ENCODE data around the gene DPEP2.
A peak's percentile ranks its signal among the peaks of the same experiment; 100 is the strongest.

DPEP2 gene

DNA sequence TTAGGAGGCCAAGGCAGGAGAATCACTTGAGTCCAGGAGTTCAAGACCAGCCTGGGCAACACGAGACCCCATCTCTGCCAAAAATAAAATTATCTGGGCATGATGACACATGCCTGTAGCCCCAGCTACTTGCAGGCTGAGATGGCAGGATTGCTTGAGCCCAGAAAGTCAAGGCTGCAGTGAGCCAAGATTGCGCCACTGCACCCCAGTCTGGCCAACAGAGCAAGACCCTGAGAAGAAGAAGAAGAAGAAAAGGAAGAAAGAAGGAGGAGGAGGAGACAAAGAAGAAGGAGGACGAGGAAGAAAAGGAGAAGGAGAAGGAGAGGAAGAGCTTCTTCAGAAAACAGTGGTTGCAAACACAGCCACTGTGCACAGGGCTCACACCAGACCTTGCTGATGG, 10.6 kb downstream of the DPEP2 start:
- no peak overlapping the region for H2BK12ac ChIP-seq (ENCODE audit: low read length in 2 of 2)
- H3K9me3 ChIP-seq (ENCODE audit: control insufficient read depth, low read length), result no peaks in the 10 kb centered on the region
- H3K4me1 ChIP-seq (ENCODE audit: control insufficient read depth, insufficient read depth, low read depth, low read length), result peaks cover 9% of the 10 kb centered on the region
- H3K9ac ChIP-seq (ENCODE audit: low read length), result no peak overlapping the region
- no peak for DNase-seq
- peaks cover 0 to 16% of the 10 kb centered on the region in 2 experiments for H3K27me3 ChIP-seq (ENCODE audit: control insufficient read depth in 1 of 2, insufficient read depth in 1 of 2, low read length in 2 of 2)
- H3K4ac ChIP-seq (ENCODE audit: low read depth in 1 of 2, low read length in 2 of 2), result no peak overlapping the region
- no peak overlapping the region for H3K14ac ChIP-seq (ENCODE audit: low read length in 2 of 2)
- no peak overlapping the region for H2BK120ac ChIP-seq (ENCODE audit: low read depth, low read length)
- H4K91ac ChIP-seq (ENCODE audit: low read length), result no peak overlapping the region
- no peak overlapping the region for H2BK15ac ChIP-seq (ENCODE audit: low read depth, poor library complexity, severe bottlenecking)
- H4K8ac ChIP-seq (ENCODE audit: low read length), result no peak overlapping the region
- H3K27ac ChIP-seq (ENCODE audit: low read length, poor library complexity, severe bottlenecking), result no peak overlapping the region
- no peak overlapping the region for H3K18ac ChIP-seq (ENCODE audit: low read depth in 1 of 2, low read length in 2 of 2)
- no peaks in the 10 kb centered on the region for H3K79me1 ChIP-seq (replicated peaks; ENCODE audit: low read length, poor library complexity, severe bottlenecking)
- no peak overlapping the region for H2AFZ ChIP-seq (ENCODE audit: low read depth, low read length)
- H3K23ac ChIP-seq (ENCODE audit: low read length in 2 of 2), result no peak overlapping the region
- H3K4me2 ChIP-seq (ENCODE audit: low read length, poor library complexity, severe bottlenecking), result no peak overlapping the region
- H2AK5ac ChIP-seq (ENCODE audit: low read length, severe bottlenecking), result no peak overlapping the region
- no peak overlapping the region for H2BK5ac ChIP-seq (ENCODE audit: low read depth, low read length, poor library complexity, severe bottlenecking)
- H3K4me3 ChIP-seq (ENCODE audit: insufficient read depth in 1 of 2, low read depth in 1 of 2, low read length in 2 of 2), result no peak overlapping the region
- no peaks in the 10 kb centered on the region for H3K36me3 ChIP-seq (ENCODE audit: control insufficient read depth in 1 of 2, insufficient read depth in 2 of 2, low read depth in 1 of 2, low read length in 2 of 2)
- 81% methylated on average over 3 of the region's 3 CpGs for WGBS

GRCh38 chr16:67987460-67988160, 11.7 kb downstream of the DPEP2 start:
- H3K23ac ChIP-seq (ENCODE audit: low read length in 2 of 2), result no peak overlapping the region
- H2AFZ ChIP-seq (ENCODE audit: low read depth, low read length), result no peak overlapping the region
- peaks cover 0 to 16% of the 10 kb centered on the region in 2 experiments for H3K27me3 ChIP-seq (ENCODE audit: control insufficient read depth in 1 of 2, insufficient read depth in 1 of 2, low read length in 2 of 2)
- no peak overlapping the region for H3K14ac ChIP-seq (ENCODE audit: low read length in 2 of 2)
- DNase-seq, result peak; percentile 51
- H3K18ac ChIP-seq (ENCODE audit: low read depth in 1 of 2, low read length in 2 of 2), result no peak overlapping the region
- no peak overlapping the region for H2BK15ac ChIP-seq (ENCODE audit: low read depth, poor library complexity, severe bottlenecking)
- no peak overlapping the region for H4K8ac ChIP-seq (ENCODE audit: low read length)
- H3K4ac ChIP-seq (ENCODE audit: low read depth in 1 of 2, low read length in 2 of 2), result no peak overlapping the region
- 79% methylated on average over 11 of the region's 11 CpGs for WGBS
- H3K9me3 ChIP-seq (ENCODE audit: control insufficient read depth, low read length), result no peaks in the 10 kb centered on the region
- no peak overlapping the region for H4K91ac ChIP-seq (ENCODE audit: low read length)
- H3K4me1 ChIP-seq (ENCODE audit: control insufficient read depth, insufficient read depth, low read depth, low read length), result peaks cover 1% of the 10 kb centered on the region
- H3K79me1 ChIP-seq (replicated peaks; ENCODE audit: low read length, poor library complexity, severe bottlenecking), result no peaks in the 10 kb centered on the region
- H3K9ac ChIP-seq (ENCODE audit: low read length), result no peak overlapping the region
- H2BK12ac ChIP-seq (ENCODE audit: low read length in 2 of 2), result no peak overlapping the region
- H3K36me3 ChIP-seq (ENCODE audit: control insufficient read depth in 1 of 2, insufficient read depth in 2 of 2, low read depth in 1 of 2, low read length in 2 of 2), result no peaks in the 10 kb centered on the region
- H2BK120ac ChIP-seq (ENCODE audit: low read depth, low read length), result no peak overlapping the region
- no peak overlapping the region for H3K4me2 ChIP-seq (ENCODE audit: low read length, poor library complexity, severe bottlenecking)
- H2AK5ac ChIP-seq (ENCODE audit: low read length, severe bottlenecking), result no peak overlapping the region
- H3K4me3 ChIP-seq (ENCODE audit: insufficient read depth in 1 of 2, low read depth in 1 of 2, low read length in 2 of 2), result no peak overlapping the region
- H3K27ac ChIP-seq (ENCODE audit: low read length, poor library complexity, severe bottlenecking), result no peak overlapping the region
- no peak overlapping the region for H2BK5ac ChIP-seq (ENCODE audit: low read depth, low read length, poor library complexity, severe bottlenecking)

DNA sequence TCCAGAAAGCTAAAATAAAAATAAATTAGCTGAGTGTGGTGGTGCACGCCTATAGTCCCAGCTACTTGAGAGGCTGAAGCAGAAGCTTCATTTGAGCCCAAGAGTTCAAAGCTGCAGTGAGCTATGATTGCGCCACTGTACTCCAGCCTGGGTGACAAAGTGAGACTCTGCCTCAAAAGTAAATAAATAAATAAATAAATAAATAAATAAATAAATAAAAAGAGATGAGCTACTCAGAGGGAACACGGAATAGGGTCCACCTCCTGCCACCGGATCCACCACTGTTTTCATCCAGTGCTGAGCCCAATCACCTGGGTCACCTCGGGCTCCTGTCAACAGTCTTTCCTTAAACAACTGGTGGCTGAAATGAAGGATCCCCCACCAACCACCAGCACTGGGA, 12.3 kb downstream of the DPEP2 start:
- DNase-seq, result no peak
- 85% methylated on average over 5 of the region's 5 CpGs for WGBS
- Histone ChIP-seq H2AFZ (ENCODE audit: low read depth, low read length) (no peak overlapping the region), H3K27ac (ENCODE audit: low read length, poor library complexity, severe bottlenecking) (no peak overlapping the region), H3K27me3 (ENCODE audit: control insufficient read depth in 1 of 2, insufficient read depth in 1 of 2, low read length in 2 of 2) (peaks cover 0 to 10% of the 10 kb centered on the region in 2 experiments), H4K91ac (ENCODE audit: low read length) (no peak overlapping the region), H3K36me3 (ENCODE audit: control insufficient read depth in 1 of 2, insufficient read depth in 2 of 2, low read depth in 1 of 2, low read length in 2 of 2) (no peaks in the 10 kb centered on the region), H2BK5ac (ENCODE audit: low read depth, low read length, poor library complexity, severe bottlenecking) (no peak overlapping the region), H3K23ac (ENCODE audit: low read length in 2 of 2) (no peak overlapping the region), H3K9me3 (ENCODE audit: control insufficient read depth, low read length) (no peaks in the 10 kb centered on the region), H2AK5ac (ENCODE audit: low read length, severe bottlenecking) (no peak overlapping the region), H3K14ac (ENCODE audit: low read length in 2 of 2) (no peak overlapping the region), H2BK15ac (ENCODE audit: low read depth, poor library complexity, severe bottlenecking) (no peak overlapping the region), H3K18ac (ENCODE audit: low read depth in 1 of 2, low read length in 2 of 2) (no peak overlapping the region), H3K9ac (ENCODE audit: low read length) (no peak overlapping the region), H3K4ac (ENCODE audit: low read depth in 1 of 2, low read length in 2 of 2) (no peak overlapping the region), H3K4me1 (ENCODE audit: control insufficient read depth, insufficient read depth, low read depth, low read length) (peaks cover 1% of the 10 kb centered on the region), H3K79me1 (replicated peaks; ENCODE audit: low read length, poor library complexity, severe bottlenecking) (no peaks in the 10 kb centered on the region), H4K8ac (ENCODE audit: low read length) (no peak overlapping the region), H3K4me3 (ENCODE audit: insufficient read depth in 1 of 2, low read depth in 1 of 2, low read length in 2 of 2) (no peak overlapping the region), H2BK120ac (ENCODE audit: low read depth, low read length) (no peak overlapping the region), H3K4me2 (ENCODE audit: low read length, poor library complexity, severe bottlenecking) (no peak overlapping the region), H2BK12ac (ENCODE audit: low read length in 2 of 2) (no peak overlapping the region)

GRCh38 chr16:67982011-67982696, 17.1 kb downstream of the DPEP2 start:
- Histone ChIP-seq H3K18ac (ENCODE audit: low read depth in 1 of 2, low read length in 2 of 2) (no peak overlapping the region), H3K4me1 (ENCODE audit: control insufficient read depth, insufficient read depth, low read depth, low read length) (peaks cover 1% of the 10 kb centered on the region), H3K4ac (ENCODE audit: low read depth in 1 of 2, low read length in 2 of 2) (no peak overlapping the region), H3K36me3 (ENCODE audit: control insufficient read depth in 1 of 2, insufficient read depth in 2 of 2, low read depth in 1 of 2, low read length in 2 of 2) (no peaks in the 10 kb centered on the region), H4K91ac (ENCODE audit: low read length) (no peak overlapping the region), H3K4me3 (ENCODE audit: insufficient read depth in 1 of 2, low read depth in 1 of 2, low read length in 2 of 2) (no peak overlapping the region), H2BK120ac (ENCODE audit: low read depth, low read length) (no peak overlapping the region), H3K4me2 (ENCODE audit: low read length, poor library complexity, severe bottlenecking) (no peak overlapping the region), H2AFZ (ENCODE audit: low read depth, low read length) (no peak overlapping the region), H3K9ac (ENCODE audit: low read length) (no peak overlapping the region), H3K9me3 (ENCODE audit: control insufficient read depth, low read length) (no peaks in the 10 kb centered on the region), H4K8ac (ENCODE audit: low read length) (no peak overlapping the region), H2BK15ac (ENCODE audit: low read depth, poor library complexity, severe bottlenecking) (no peak overlapping the region), H3K14ac (ENCODE audit: low read length in 2 of 2) (no peak overlapping the region), H2BK12ac (ENCODE audit: low read length in 2 of 2) (no peak overlapping the region), H3K27me3 (ENCODE audit: control insufficient read depth in 1 of 2, insufficient read depth in 1 of 2, low read length in 2 of 2) (peaks cover 16 to 28% of the 10 kb centered on the region in 2 experiments), H2AK5ac (ENCODE audit: low read length, severe bottlenecking) (no peak overlapping the region), H2BK5ac (ENCODE audit: low read depth, low read length, poor library complexity, severe bottlenecking) (no peak overlapping the region), H3K79me1 (replicated peaks; ENCODE audit: low read length, poor library complexity, severe bottlenecking) (no peaks in the 10 kb centered on the region), H3K27ac (ENCODE audit: low read length, poor library complexity, severe bottlenecking) (no peak overlapping the region), H3K23ac (ENCODE audit: low read length in 2 of 2) (no peak overlapping the region)
- WGBS, result 94% methylated on average over 38 of the region's 49 CpGs
- DNase-seq, result no peak
